Measurements from ENCODE around the gene C1QTNF9B. TPM values are rescaled to one million over a fixed set of nuclear protein-coding genes. Genes with fewer than 3 reads are reported as not detected.

The C1QTNF9B gene
- total RNA-seq, 1 donor: not detected

Other genes with a start within 250 kb of the C1QTNF9B start
- gene MIPEP, start 8.1 kb downstream of the C1QTNF9B start, total RNA-seq (ENCODE audit: low replicate concordance): 28.1 and 59.1 TPM in 2 replicates

Measured in fibroblast of the aortic adventitia (primary cell).